ENCODE data around the gene SLC35F1.

DNA sequence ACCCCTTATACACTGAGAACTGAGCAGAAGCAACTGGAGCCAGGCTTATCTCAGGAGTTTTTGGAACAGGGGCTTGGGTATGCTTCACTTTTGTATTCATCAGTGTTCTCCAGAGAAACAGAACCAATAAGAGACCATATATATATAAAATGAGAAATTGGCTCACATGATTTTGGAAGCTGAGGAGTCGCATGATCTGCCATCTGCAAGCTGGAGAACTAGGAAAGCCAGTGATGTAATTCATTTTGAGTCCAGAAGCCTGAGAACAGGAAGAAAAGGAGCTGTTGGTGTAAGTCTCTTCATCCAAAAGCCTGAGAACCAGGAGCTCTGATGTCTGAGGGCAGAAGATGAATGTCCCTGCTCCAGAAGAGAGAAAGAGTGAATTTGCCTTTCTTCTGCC, 272.0 kb downstream of the SLC35F1 start:
- TF ChIP-seq, protein P1, sequence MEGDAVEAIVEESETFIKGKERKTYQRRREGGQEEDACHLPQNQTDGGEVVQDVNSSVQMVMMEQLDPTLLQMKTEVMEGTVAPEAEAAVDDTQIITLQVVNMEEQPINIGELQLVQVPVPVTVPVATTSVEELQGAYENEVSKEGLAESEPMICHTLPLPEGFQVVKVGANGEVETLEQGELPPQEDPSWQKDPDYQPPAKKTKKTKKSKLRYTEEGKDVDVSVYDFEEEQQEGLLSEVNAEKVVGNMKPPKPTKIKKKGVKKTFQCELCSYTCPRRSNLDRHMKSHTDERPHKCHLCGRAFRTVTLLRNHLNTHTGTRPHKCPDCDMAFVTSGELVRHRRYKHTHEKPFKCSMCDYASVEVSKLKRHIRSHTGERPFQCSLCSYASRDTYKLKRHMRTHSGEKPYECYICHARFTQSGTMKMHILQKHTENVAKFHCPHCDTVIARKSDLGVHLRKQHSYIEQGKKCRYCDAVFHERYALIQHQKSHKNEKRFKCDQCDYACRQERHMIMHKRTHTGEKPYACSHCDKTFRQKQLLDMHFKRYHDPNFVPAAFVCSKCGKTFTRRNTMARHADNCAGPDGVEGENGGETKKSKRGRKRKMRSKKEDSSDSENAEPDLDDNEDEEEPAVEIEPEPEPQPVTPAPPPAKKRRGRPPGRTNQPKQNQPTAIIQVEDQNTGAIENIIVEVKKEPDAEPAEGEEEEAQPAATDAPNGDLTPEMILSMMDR (IDR thresholded peaks at IDR 0.05), result no peak
- no peak for TF ChIP-seq EP300 (IDR thresholded peaks at IDR 0.05)
- no peak for TF ChIP-seq POLR2A (IDR thresholded peaks at IDR 0.05)

Data from upper lobe of left lung (tissue), 4 donors.